ENCODE data around the gene TNRC6C.
A peak's percentile ranks its signal among the peaks of the same experiment; 100 is the strongest.

The TNRC6C gene

GRCh38 chr17:77948690-77949114 is 9.8 kb upstream of the TNRC6C start (continued):
- TF ChIP-seq ZNF76 (tag by site-specific recombination; IDR thresholded peaks at IDR 0.05; ENCODE audit: borderline replicate concordance, low read depth) (peak; percentile 52; the same call in 1 of the 2 replicates), ZNF366 (tag by site-specific recombination; conservative IDR thresholded peaks at IDR 0.05) (no peak), ZXDB (tag by site-specific recombination; IDR thresholded peaks at IDR 0.05) (no peak), ZFP37 (tag by site-specific recombination; IDR thresholded peaks at IDR 0.05) (0 out of 2 replicates have a peak, but pooled peaks have one; percentile 47), HIC1 (tag by site-specific recombination; IDR thresholded peaks at IDR 0.05) (no peak), ZNF645 (tag by site-specific recombination; IDR thresholded peaks at IDR 0.05) (no peak), ZBTB17 (tag by site-specific recombination; IDR thresholded peaks at IDR 0.05) (peak; percentile 80), ZNF707 (tag by site-specific recombination; IDR thresholded peaks at IDR 0.05) (no peak), ZNF184 (tag by site-specific recombination; IDR thresholded peaks at IDR 0.05) (no peak), ZNF311 (tag by site-specific recombination; IDR thresholded peaks at IDR 0.05; ENCODE audit: borderline replicate concordance) (no peak), KLF8 (tag by site-specific recombination; IDR thresholded peaks at IDR 0.05) (no peak), GLI2 (tag by site-specific recombination; IDR thresholded peaks at IDR 0.05; ENCODE audit: borderline replicate concordance, low read depth) (no peak), ZNF518A (tag by site-specific recombination; conservative IDR thresholded peaks at IDR 0.05; ENCODE audit: low read depth) (peak; percentile 60), ZNF792 (tag by site-specific recombination; IDR thresholded peaks at IDR 0.05) (no peak), MEIS1 (CRISPR knock-in tag; IDR thresholded peaks at IDR 0.05; ENCODE audit: borderline replicate concordance) (no peak), PBX3 (CRISPR knock-in tag; IDR thresholded peaks at IDR 0.05) (no peak), ZNF133 (tag by site-specific recombination; IDR thresholded peaks at IDR 0.05) (peak; percentile 37; the same call in 1 of the 2 replicates), ZFP69B (tag by site-specific recombination; IDR thresholded peaks at IDR 0.05) (no peak), ZNF664 (tag by site-specific recombination; IDR thresholded peaks at IDR 0.05) (no peak), PRDM10 (tag by site-specific recombination; IDR thresholded peaks at IDR 0.05) (peak; percentile 45), ZNF394 (tag by site-specific recombination; IDR thresholded peaks at IDR 0.05; ENCODE audit: borderline replicate concordance) (no peak), ZNF169 (tag by site-specific recombination; IDR thresholded peaks at IDR 0.05) (no peak), ZSCAN23 (tag by site-specific recombination; IDR thresholded peaks at IDR 0.05) (no peak), ZNF704 (tag by site-specific recombination; IDR thresholded peaks at IDR 0.05) (no peak)

Data from HEK293 (cell line).